ENCODE measurements around the gene SLC46A2.

SLC46A2 gene

GRCh38 chr9:112890106-112891081 lies at the start of gene SLC46A2:
Gene SLC46A2 (minus strand): TSS chr9:112890876. CDS start chr9:112890681, 195 bp downstream.
- in situ Hi-C loops (cut with HindIII; ENCODE audit: low sequenced_read_pairs): no loop called here

GRCh38 chr9:112939418-112939817 lies 48.7 kb upstream of the SLC46A2 start:
- in situ Hi-C loops (cut with HindIII; ENCODE audit: low sequenced_read_pairs): no loop called here

GRCh38 chr9:112933696-112934095 lies 43.0 kb upstream of the SLC46A2 start:
- in situ Hi-C loops (cut with HindIII; ENCODE audit: low sequenced_read_pairs): no loop called here

GRCh38 chr9:112925058-112925641 lies 34.5 kb upstream of the SLC46A2 start:
- in situ Hi-C loops (cut with HindIII; ENCODE audit: low sequenced_read_pairs): no loop called here

GRCh38 chr9:112921549-112921948 lies 30.9 kb upstream of the SLC46A2 start:
- in situ Hi-C loops (cut with HindIII; ENCODE audit: low sequenced_read_pairs): no loop called here

- in situ Hi-C loops (cut with HindIII; ENCODE audit: low sequenced_read_pairs): no loop called here
Measured at GRCh38 chr9:112917987-112918362, 27.3 kb upstream of the SLC46A2 start.

- in situ Hi-C loops (cut with HindIII; ENCODE audit: low sequenced_read_pairs): no loop called here
Measured at GRCh38 chr9:112917047-112917986, 26.6 kb upstream of the SLC46A2 start.

GRCh38 chr9:112914524-112914923 lies 23.8 kb upstream of the SLC46A2 start:
- in situ Hi-C loops (cut with HindIII; ENCODE audit: low sequenced_read_pairs): no loop called here

- in situ Hi-C loops (cut with HindIII; ENCODE audit: low sequenced_read_pairs): no loop called here
Measured at GRCh38 chr9:112913326-112913725, 22.6 kb upstream of the SLC46A2 start.

GRCh38 chr9:112912636-112913035 lies 22.0 kb upstream of the SLC46A2 start:
- in situ Hi-C loops (cut with HindIII; ENCODE audit: low sequenced_read_pairs): no loop called here

- in situ Hi-C loops (cut with HindIII; ENCODE audit: low sequenced_read_pairs): no loop called here
Measured at GRCh38 chr9:112911736-112912135, 21.1 kb upstream of the SLC46A2 start.

GRCh38 chr9:112905084-112905483 lies 14.4 kb upstream of the SLC46A2 start:
- in situ Hi-C loops (cut with HindIII; ENCODE audit: low sequenced_read_pairs): no loop called here

- in situ Hi-C loops (cut with HindIII; ENCODE audit: low sequenced_read_pairs): no loop called here
Measured at GRCh38 chr9:112900901-112901300, 10.2 kb upstream of the SLC46A2 start.

GRCh38 chr9:112900488-112900887 lies 9.8 kb upstream of the SLC46A2 start:
- in situ Hi-C loops (cut with HindIII; ENCODE audit: low sequenced_read_pairs): no loop called here

- in situ Hi-C loops (cut with HindIII; ENCODE audit: low sequenced_read_pairs): no loop called here
Measured at GRCh38 chr9:112898872-112899311, 8.2 kb upstream of the SLC46A2 start.

GRCh38 chr9:112896131-112896530 lies 5.5 kb upstream of the SLC46A2 start:
- in situ Hi-C loops (cut with HindIII; ENCODE audit: low sequenced_read_pairs): no loop called here

- in situ Hi-C loops (cut with HindIII; ENCODE audit: low sequenced_read_pairs): no loop called here
Measured at GRCh38 chr9:112894699-112895098, 4.0 kb upstream of the SLC46A2 start.

- in situ Hi-C loops (cut with HindIII; ENCODE audit: low sequenced_read_pairs): no loop called here
Measured at GRCh38 chr9:112894041-112894440, 3.4 kb upstream of the SLC46A2 start.

GRCh38 chr9:112892981-112893380 lies 2.3 kb upstream of the SLC46A2 start:
- in situ Hi-C loops (cut with HindIII; ENCODE audit: low sequenced_read_pairs): no loop called here

GRCh38 chr9:112891521-112891920 lies 845 bp upstream of the SLC46A2 start:
- in situ Hi-C loops (cut with HindIII; ENCODE audit: low sequenced_read_pairs): no loop called here

GRCh38 chr9:112887381-112887780 lies 3.3 kb downstream of the SLC46A2 start:
- in situ Hi-C loops (cut with HindIII; ENCODE audit: low sequenced_read_pairs): no loop called here
